ENCODE data around the gene LCLAT1. TPM values are rescaled to one million over a fixed set of nuclear protein-coding genes. Genes with fewer than 3 reads are reported as not detected.

LCLAT1 gene
- total and polyA plus RNA-seq, 4 donors = 2.4 to 14.6 (median 10.7) TPM

- no peak overlapping the region for H3K4me3 ChIP-seq (ENCODE audit: low read depth in 1 of 3, low read length in 3 of 3)
- 86% methylated on average over 4 of the region's 4 CpGs for WGBS
Measured at GRCh38 chr2:30584116-30584515, 137.1 kb downstream of the LCLAT1 start.

GRCh38 chr2:30588994-30589393 is 141.9 kb downstream of the LCLAT1 start:
- Histone ChIP-seq H3K27me3 (ENCODE audit: control insufficient read depth in 4 of 4, insufficient read depth in 4 of 4, low read length in 3 of 4) (no peaks in the 10 kb centered on the region), H3K4me3 (ENCODE audit: low read depth in 1 of 3, low read length in 3 of 3) (no peak overlapping the region), H3K4me1 (ENCODE audit: control insufficient read depth in 4 of 4, insufficient read depth in 4 of 4, low read length in 3 of 4) (no peaks in the 10 kb centered on the region), H3K36me3 (ENCODE audit: control insufficient read depth in 4 of 4, insufficient read depth in 3 of 4, low read depth in 1 of 4, low read length in 3 of 4) (no peaks in the 10 kb centered on the region), H3K9ac (ENCODE audit: low read depth in 1 of 2, low read length in 2 of 2) (no peak overlapping the region), H3K9me3 (ENCODE audit: control insufficient read depth in 4 of 4, low read length in 3 of 4) (no peaks in the 10 kb centered on the region), H3K27ac (ENCODE audit: low read depth in 1 of 2, low read length in 2 of 2) (no peak overlapping the region)
- no peak for TF ChIP-seq JUND (IDR thresholded peaks at IDR 0.05)
- TF ChIP-seq EGR1 (IDR thresholded peaks at IDR 0.05; ENCODE audit: low read depth in 2 of 2) = no peak
- TF ChIP-seq RAD21 (IDR thresholded peaks at IDR 0.05) = no peak
- no peak for TF ChIP-seq HNF4A (conservative IDR thresholded peaks at IDR 0.05)
- TF ChIP-seq NR2F2 (IDR thresholded peaks at IDR 0.05) = no peak
- no peak for TF ChIP-seq SP1 (IDR thresholded peaks at IDR 0.05)
- TF ChIP-seq HNF4G (IDR thresholded peaks at IDR 0.05) = no peak
- no peak for TF ChIP-seq TAF1 (conservative IDR thresholded peaks at IDR 0.05)
- no peak for TF ChIP-seq FOXA2 (IDR thresholded peaks at IDR 0.05)
- no peak for TF ChIP-seq YY1 (IDR thresholded peaks at IDR 0.05)
- TF ChIP-seq ATF3 (IDR thresholded peaks at IDR 0.05) = no peak
- no peak for TF ChIP-seq ZBTB33 (IDR thresholded peaks at IDR 0.05)
- no peak for TF ChIP-seq REST (IDR thresholded peaks at IDR 0.05)
- no peak for TF ChIP-seq RXRA (IDR thresholded peaks at IDR 0.05)
- TF ChIP-seq MAX (IDR thresholded peaks at IDR 0.05) = no peak
- no peak for TF ChIP-seq CTCF (IDR thresholded peaks at IDR 0.05; ENCODE audit: low read depth, low read length, missing input control)
- TF ChIP-seq GABPA (IDR thresholded peaks at IDR 0.05 in 1 of 2, conservative IDR thresholded peaks at IDR 0.05 in 1 of 2) = no peak
- TF ChIP-seq FOXA1 (IDR thresholded peaks at IDR 0.05) = no peak
- no peak for DNase-seq (ENCODE audit: low spot score)

More at GRCh38 chr2:30584116-30584515, 137.1 kb downstream of the LCLAT1 start:
- Histone ChIP-seq H3K27ac (ENCODE audit: low read depth in 1 of 2, low read length in 2 of 2) (no peak overlapping the region), H3K4me1 (ENCODE audit: control insufficient read depth in 4 of 4, insufficient read depth in 4 of 4, low read length in 3 of 4) (no peaks in the 10 kb centered on the region), H3K27me3 (ENCODE audit: control insufficient read depth in 4 of 4, insufficient read depth in 4 of 4, low read length in 3 of 4) (no peaks in the 10 kb centered on the region), H3K9ac (ENCODE audit: low read depth in 1 of 2, low read length in 2 of 2) (no peak overlapping the region), H3K9me3 (ENCODE audit: control insufficient read depth in 4 of 4, low read length in 3 of 4) (no peaks in the 10 kb centered on the region), H3K36me3 (ENCODE audit: control insufficient read depth in 4 of 4, insufficient read depth in 3 of 4, low read depth in 1 of 4, low read length in 3 of 4) (no peaks in the 10 kb centered on the region)
- no peak for DNase-seq (ENCODE audit: low spot score)
- TF ChIP-seq HNF4G (IDR thresholded peaks at IDR 0.05) (no peak), YY1 (IDR thresholded peaks at IDR 0.05) (no peak), FOXA2 (IDR thresholded peaks at IDR 0.05) (no peak), TAF1 (conservative IDR thresholded peaks at IDR 0.05) (no peak), NR2F2 (IDR thresholded peaks at IDR 0.05) (no peak), JUND (IDR thresholded peaks at IDR 0.05) (no peak), MAX (IDR thresholded peaks at IDR 0.05) (no peak), ZBTB33 (IDR thresholded peaks at IDR 0.05) (no peak), FOXA1 (IDR thresholded peaks at IDR 0.05) (no peak), EGR1 (IDR thresholded peaks at IDR 0.05; ENCODE audit: low read depth in 2 of 2) (no peak), RAD21 (IDR thresholded peaks at IDR 0.05) (no peak)
